Amniotic epithelial cell (primary cell): ENCODE results near the gene AGA.

ENCODE experiments used
- DNase-seq: peaks from one replicate; pipeline ENCODE4 v3.0.0-alpha.2; 2010; ENCODE audit warnings: low read depth

Gene AGA

DNA sequence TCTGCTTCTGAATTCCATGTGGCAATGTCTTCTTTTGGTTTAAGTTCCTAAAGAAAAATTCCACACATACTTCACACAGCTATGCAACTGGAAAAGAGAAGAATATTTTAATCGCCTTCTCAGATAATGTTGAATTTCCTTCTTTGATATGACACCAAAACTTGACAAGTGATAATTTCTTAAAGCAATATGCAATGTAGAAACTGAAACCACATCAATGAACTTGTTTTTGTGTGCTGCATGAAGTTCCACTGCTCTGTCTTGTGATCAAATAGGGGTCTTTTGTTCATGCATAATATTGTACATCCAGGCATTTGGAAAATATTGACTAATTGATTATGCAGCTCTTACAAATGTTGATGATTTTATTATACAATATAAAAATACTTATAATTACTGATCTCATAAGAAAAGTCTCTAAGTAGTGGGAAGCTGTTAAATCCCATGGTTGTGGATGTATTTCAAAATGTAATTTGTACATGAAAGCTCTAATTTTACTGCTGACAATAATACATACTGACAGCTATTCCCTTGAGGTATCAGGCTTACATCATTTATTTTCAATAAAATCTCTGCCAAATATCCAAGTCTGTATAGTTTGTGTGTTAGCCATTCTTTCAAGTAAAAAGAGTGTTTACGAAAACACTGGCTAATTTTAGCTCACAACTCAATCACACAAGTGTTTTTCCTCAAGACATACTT lies 56.5 kb downstream of the AGA start:
- DNase-seq, result no peak

DNA sequence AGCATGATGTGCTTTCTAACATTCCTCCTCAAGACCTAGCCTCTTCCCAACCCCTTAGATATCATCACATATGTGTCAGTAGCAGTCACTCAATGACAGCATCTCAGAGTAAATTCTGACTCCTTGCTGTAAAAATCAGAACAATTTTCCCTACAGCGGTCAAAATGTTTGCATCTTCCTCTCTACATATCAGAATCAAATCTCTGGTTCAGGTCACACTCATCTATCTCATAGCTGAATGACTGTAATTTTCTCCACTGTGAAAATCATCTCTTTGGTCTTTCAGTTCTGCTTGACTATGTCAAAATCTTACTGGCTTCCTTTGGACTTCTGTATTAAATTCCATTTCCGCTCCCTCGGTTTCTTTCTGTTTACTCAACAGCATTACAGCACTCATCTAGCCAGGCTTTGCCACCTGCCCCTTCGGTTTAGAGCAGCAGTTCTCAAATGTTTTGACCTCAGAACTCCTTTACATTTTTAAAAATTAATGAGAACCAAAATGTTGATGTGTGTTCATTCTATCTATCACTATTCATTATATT lies 57.3 kb downstream of the AGA start:
- DNase-seq, result no peak

DNA sequence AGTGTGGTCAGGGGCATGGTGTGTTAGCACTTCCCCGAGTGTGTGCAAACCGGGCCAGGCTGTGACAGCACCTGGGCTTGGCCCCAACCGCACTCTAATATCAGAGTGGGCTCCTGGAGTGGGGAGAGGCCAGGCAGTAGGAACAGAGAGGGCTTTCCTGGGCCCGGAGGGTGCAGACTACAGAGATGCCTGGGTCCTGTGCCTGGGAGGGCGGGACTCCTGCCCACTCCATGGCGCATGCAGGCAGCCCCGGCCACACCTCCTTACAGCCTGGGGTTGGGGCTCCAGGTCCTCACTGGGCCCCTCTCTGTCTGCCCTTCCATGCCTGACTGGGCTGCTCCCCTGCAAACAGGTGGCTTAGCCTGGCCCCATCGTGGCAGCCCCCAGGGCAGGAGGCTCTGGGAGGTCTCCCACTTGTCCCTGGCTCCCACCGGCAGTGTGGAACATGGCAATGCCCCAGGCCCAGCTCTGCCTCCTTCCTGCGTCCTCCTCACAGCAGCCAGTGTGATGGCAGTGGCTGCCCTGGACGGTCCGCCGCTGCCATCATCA lies 60.4 kb downstream of the AGA start:
- no peak for DNase-seq
